SK-N-SH (cell line): ENCODE measurements around the gene EIF5. TPM values are rescaled to one million over a fixed set of nuclear protein-coding genes. Genes with fewer than 3 reads are reported as not detected.
A peak's percentile ranks its signal among the peaks of the same experiment; 100 is the strongest.

Experiments
- CTCF ChIA-PET: fragments of 300-600, 350-600 bp; formaldehyde crosslinking; extraction: SDS; loops from one replicate; lab custom pipeline; 2021; lab: Yijun Ruan, JAX
- POLR2A ChIA-PET: fragments of 350-600 bp; sonication (Branson Sonifier 250); formaldehyde crosslinking; extraction: SDS; loops from one replicate; lab custom pipeline; 2020; ENCODE audit warnings: antibody characterized with exemption, inconsistent platforms; lab: Yijun Ruan, JAX
- DNase-seq: peaks from one replicate; pipeline ENCODE4 v3.0.0; 2012
- H2AFZ ChIP-seq: fragments of 200-600 bp; sonication (generic); 2 replicates; pipeline ENCODE4 v1.8.1; 2016; ENCODE audit warnings: antibody characterized with exemption, mild to moderate bottlenecking, low read depth
- H3F3A ChIP-seq: fragments of 200-600 bp; sonication (generic); replicated peaks from 2 replicates; pipeline ENCODE3; 2016; ENCODE audit warnings: antibody characterized with exemption, mild to moderate bottlenecking; ENCODE audit not compliant: insufficient read depth
- H3K27ac ChIP-seq, 2 experiments: fragments of 200-500 bp in 1 of 2; fragments of 200-600 bp in 1 of 2; sonication (Bioruptor generic) in 1 of 2; sonication (generic), shearing (Covaris generic) in 1 of 2; 2 replicates each; pipeline versions ENCODE4 v1.5.1 to v1.6.1; 2014 to 2016; ENCODE audit warnings: low read depth in 2 of 2, inconsistent platforms in 1 of 2, low read length in 1 of 2, mild to moderate bottlenecking in 1 of 2, mixed read lengths in 1 of 2
- H3K27me3 ChIP-seq: fragments of 200-600 bp; sonication (generic), shearing (Covaris generic); 2 replicates; pipeline ENCODE4 v1.6.1; 2016; ENCODE audit warnings: mixed run types; ENCODE audit not compliant: insufficient read depth
- H3K36me3 ChIP-seq, 2 experiments: fragments of 200-500 bp in 1 of 2; fragments of 200-600 bp in 1 of 2; sonication (Bioruptor generic) in 1 of 2; sonication (generic) in 1 of 2; replicated peaks in 1 of 2; 2 replicates each; pipeline versions ENCODE3 to v1.5.1; 2014 to 2016; ENCODE audit warnings: low read length in 1 of 2, mild to moderate bottlenecking in 1 of 2; ENCODE audit not compliant: insufficient read depth in 2 of 2, control insufficient read depth in 1 of 2
- H3K4me1 ChIP-seq, 2 experiments: fragments of 200-500 bp in 1 of 2; fragments of 200-600 bp in 1 of 2; sonication (Bioruptor generic) in 1 of 2; sonication (generic), shearing (Covaris generic) in 1 of 2; 2 replicates each; pipeline versions ENCODE4 v1.5.1 to v1.6.1; 2014 to 2016; ENCODE audit warnings: low read depth in 1 of 2, low read length in 1 of 2, mixed run types in 1 of 2; ENCODE audit not compliant: insufficient read depth in 2 of 2, control insufficient read depth in 1 of 2
- H3K4me2 ChIP-seq: fragments of 200-600 bp; sonication (generic), shearing (Covaris generic); 2 replicates; pipeline ENCODE4 v1.6.1; 2017; ENCODE audit warnings: mixed run types
- H3K4me3 ChIP-seq, 2 experiments: fragments of 200-500 bp in 1 of 2; fragments of 200-600 bp in 1 of 2; sonication (Bioruptor generic) in 1 of 2; sonication (generic), shearing (Covaris generic) in 1 of 2; 2 replicates each; pipeline versions ENCODE4 v1.5.1 to v1.8.1; 2014 to 2016; ENCODE audit warnings: low read depth in 2 of 2, inconsistent platforms in 1 of 2, low read length in 1 of 2, mild to moderate bottlenecking in 1 of 2, mixed read lengths in 1 of 2, moderate library complexity in 1 of 2
- H3K79me2 ChIP-seq: fragments of 200-600 bp; sonication (generic); 2 replicates; pipeline ENCODE4 v1.8.1; 2017; ENCODE audit warnings: mild to moderate bottlenecking; ENCODE audit not compliant: insufficient read depth
- H3K9ac ChIP-seq: fragments of 200-600 bp; sonication (generic); 2 replicates; pipeline ENCODE4 v1.6.1; 2017; ENCODE audit warnings: mixed run types
- H3K9me2 ChIP-seq: fragments of 200-600 bp; sonication (generic); 2 replicates; pipeline ENCODE4 v1.6.1; 2017; ENCODE audit warnings: mixed run types
- H3K9me3 ChIP-seq: fragments of 200-600 bp; sonication (generic); 2 replicates; pipeline ENCODE4 v1.6.1; 2017; ENCODE audit warnings: mixed run types, mild to moderate bottlenecking, moderate library complexity
- H4K20me1 ChIP-seq: fragments of 200-600 bp; sonication (generic); 2 replicates; pipeline ENCODE4 v1.6.1; 2017; ENCODE audit warnings: mild to moderate bottlenecking, mixed run types; ENCODE audit not compliant: insufficient read depth
- CHD2 ChIP-seq: fragments of 150-350 bp; IDR thresholded peaks from 2 replicates; pipeline ENCODE4 v1.6.1; 2018; ENCODE audit warnings: low read length; ENCODE audit not compliant: partially characterized antibody
- CTCF ChIP-seq: fragments of 200-600 bp; sonication (generic); IDR thresholded peaks from 2 replicates; pipeline ENCODE4 v1.6.1; 2017; ENCODE audit warnings: antibody characterized with exemption, mild to moderate bottlenecking, moderate library complexity
- EP300 ChIP-seq, 2 experiments: IDR thresholded peaks; 2 replicates each; pipeline versions ENCODE4 v1.4.0 to v1.6.1; 2012; ENCODE audit warnings: borderline replicate concordance in 1 of 2, low read depth in 1 of 2, low read length in 1 of 2
- EZH2phosphoT487 ChIP-seq: fragments of 200-600 bp; sonication (generic); IDR thresholded peaks from 2 replicates; pipeline ENCODE4 v1.6.1; 2017; ENCODE audit warnings: low read depth, mixed run types, mild to moderate bottlenecking, antibody characterized with exemption, moderate library complexity, borderline replicate concordance
- FOXJ3 ChIP-seq: sonication (generic); formaldehyde crosslinking; IDR thresholded peaks from 2 replicates; pipeline ENCODE4 v1.5.1; 2020; ENCODE audit warnings: mild to moderate bottlenecking, missing genetic modification reagents
- FOXM1 ChIP-seq: IDR thresholded peaks from 2 replicates; pipeline ENCODE4 v1.4.0; 2012; ENCODE audit warnings: low read depth, mild to moderate bottlenecking
- IRF3 ChIP-seq: fragments of 150-350 bp; IDR thresholded peaks from 2 replicates; pipeline ENCODE4 v1.6.1; 2016; ENCODE audit warnings: mild to moderate bottlenecking, low read depth, low read length
- JUND ChIP-seq: IDR thresholded peaks from 2 replicates; pipeline ENCODE4 v1.4.0; 2012
- MAX ChIP-seq: IDR thresholded peaks from 2 replicates; pipeline ENCODE4 v1.4.0; 2012; ENCODE audit warnings: low read depth
- MXI1 ChIP-seq: IDR thresholded peaks from 2 replicates; pipeline ENCODE4 v1.6.1; 2012; ENCODE audit warnings: mild to moderate bottlenecking, low read depth, low read length, improper control_type of control experiment
- PBX3 ChIP-seq: IDR thresholded peaks from 2 replicates; pipeline ENCODE4; 2012
- POLR2AphosphoS5 ChIP-seq: IDR thresholded peaks from 2 replicates; pipeline ENCODE4 v1.6.1; 2012; ENCODE audit warnings: low read depth, low read length
- RAD21 ChIP-seq: IDR thresholded peaks from 2 replicates; pipeline ENCODE4 v1.6.1; 2012; ENCODE audit warnings: mild to moderate bottlenecking, low read length
- REST ChIP-seq: IDR thresholded peaks from 2 replicates; pipeline ENCODE4 v1.6.1; 2012; ENCODE audit warnings: mild to moderate bottlenecking, low read depth, low read length, moderate library complexity
- RFX5 ChIP-seq: IDR thresholded peaks from 2 replicates; pipeline ENCODE4 v1.6.1; 2012; ENCODE audit warnings: mild to moderate bottlenecking, improper control_type of control experiment, low read length
- RXRA ChIP-seq: IDR thresholded peaks from 2 replicates; pipeline ENCODE4 v1.4.0; 2012; ENCODE audit warnings: low read depth, mild to moderate bottlenecking, borderline replicate concordance
- TAF1 ChIP-seq: IDR thresholded peaks from 2 replicates; pipeline ENCODE4 v1.6.1; 2012; ENCODE audit warnings: low read depth, mild to moderate bottlenecking, low read length, moderate library complexity, borderline replicate concordance
- TCF12 ChIP-seq: IDR thresholded peaks from 2 replicates; pipeline ENCODE4 v1.4.0; 2012
- USF2 ChIP-seq: fragments of 150-350 bp; IDR thresholded peaks from 2 replicates; pipeline ENCODE4 v1.6.1; 2017; ENCODE audit warnings: antibody characterized with exemption, low read length, low read depth, borderline replicate concordance
- YY1 ChIP-seq: IDR thresholded peaks from 2 replicates; pipeline ENCODE4 v1.4.0; 2012; ENCODE audit warnings: low read depth, mild to moderate bottlenecking
- ZBTB33 ChIP-seq: IDR thresholded peaks from 2 replicates; pipeline ENCODE4 v1.4.0; 2012; ENCODE audit warnings: low read depth, borderline replicate concordance
- WGBS: methylation state at CpG from one replicate; pipeline ENCODE4 v1.1.6; 2017; ENCODE audit warnings: low lambda C conversion rate; 5-methylcytosine and 5-hydroxymethylcytosine counted together
- polyA plus RNA-seq, 3 experiments: library from polyadenylated mRNA; depleted of rRNA; stranded (reverse); fragments of >200 nt; gene quantifications; 2 replicates each; pipeline ENCODE4 v1.2.3, GENCODE V29; 2012

The EIF5 gene
- polyA plus RNA-seq, 1 of the 3 experiments (the other 2 are of a cell fraction) = 127 TPM

GRCh38 chr14:103384450-103385151 is 50.6 kb downstream of the EIF5 start:
- no peaks in the 10 kb centered on the region for H3K36me3 ChIP-seq
- H3K4me2 ChIP-seq = peak overlapping the region; percentile 92
- no peaks in the 10 kb centered on the region for H3K9me2 ChIP-seq
- H3K9ac ChIP-seq = peak overlapping the region; percentile 97
- POLR2A ChIA-PET = interaction anchor here (0.9 to 1.9 kb wide), 2 partner anchors 10 to 50 kb away, joined by 4 to 8 read pairs; partner anchors contain the start of gene EIF5
- WGBS = 17% methylated on average over 26 of the region's 31 CpGs
- DNase-seq = no peak
- peaks cover 44% of the 10 kb centered on the region for H3K79me2 ChIP-seq
- peaks cover 14% of the 10 kb centered on the region for H3F3A ChIP-seq
- peaks cover 0 to 10% of the 10 kb centered on the region in 2 experiments; a peak in 1 of 4 replicates for H3K4me1 ChIP-seq
- no peaks in the 10 kb centered on the region for H3K9me3 ChIP-seq
- H4K20me1 ChIP-seq = peaks cover 39% of the 10 kb centered on the region
- peak overlapping the region; percentile 89 to 91 for H3K27ac ChIP-seq
- peak overlapping the region; percentile 77 for H2AFZ ChIP-seq
- CTCF ChIA-PET = interaction anchor here (1.0 to 1.9 kb wide), 4 partner anchors 8 to 23 kb away, joined by 3 to 8 read pairs (median 6); no protein-coding TSS in a partner anchor
- no peaks in the 10 kb centered on the region for H3K27me3 ChIP-seq
- peak overlapping the region; percentile 92 to 97 for H3K4me3 ChIP-seq
- TF ChIP-seq PBX3 = peak; percentile 46
- TF ChIP-seq RXRA = no peak
- TF ChIP-seq EP300 (IDR thresholded peaks at IDR 0.05; ENCODE audit: borderline replicate concordance in 1 of 2, low read depth in 1 of 2, low read length in 1 of 2) = peak in 1 of 2 experiments; percentile 45; a peak in 1 of 4 replicates
- TF ChIP-seq IRF3 = no peak
- TF ChIP-seq CHD2 = peak; percentile 23
- TF ChIP-seq TCF12 = peak; percentile 36; the same call in 1 of the 2 replicates
- TF ChIP-seq YY1 = no peak
- no peak for TF ChIP-seq RAD21
- TF ChIP-seq POLR2AphosphoS5 = no peak
- TF ChIP-seq RFX5 = no peak
- no peak for TF ChIP-seq MAX
- TF ChIP-seq ZBTB33 = no peak
- TF ChIP-seq EZH2phosphoT487 = no peak
- TF ChIP-seq JUND = no peak
- no peak for TF ChIP-seq TAF1
- TF ChIP-seq USF2 = no peak
- no peak for TF ChIP-seq FOXM1
- TF ChIP-seq REST = no peak
- TF ChIP-seq CTCF = no peak
- no peak for TF ChIP-seq MXI1
- no peak for TF ChIP-seq FOXJ3 (CRISPR knock-in tag)
